ENCODE data around the gene RALBP1. TPM values are rescaled to one million over a fixed set of nuclear protein-coding genes. Genes with fewer than 3 reads are reported as not detected.

Gene RALBP1
- total RNA-seq, 4 donors from 2014 or later = 211 to 229 (median 224) TPM

DNA sequence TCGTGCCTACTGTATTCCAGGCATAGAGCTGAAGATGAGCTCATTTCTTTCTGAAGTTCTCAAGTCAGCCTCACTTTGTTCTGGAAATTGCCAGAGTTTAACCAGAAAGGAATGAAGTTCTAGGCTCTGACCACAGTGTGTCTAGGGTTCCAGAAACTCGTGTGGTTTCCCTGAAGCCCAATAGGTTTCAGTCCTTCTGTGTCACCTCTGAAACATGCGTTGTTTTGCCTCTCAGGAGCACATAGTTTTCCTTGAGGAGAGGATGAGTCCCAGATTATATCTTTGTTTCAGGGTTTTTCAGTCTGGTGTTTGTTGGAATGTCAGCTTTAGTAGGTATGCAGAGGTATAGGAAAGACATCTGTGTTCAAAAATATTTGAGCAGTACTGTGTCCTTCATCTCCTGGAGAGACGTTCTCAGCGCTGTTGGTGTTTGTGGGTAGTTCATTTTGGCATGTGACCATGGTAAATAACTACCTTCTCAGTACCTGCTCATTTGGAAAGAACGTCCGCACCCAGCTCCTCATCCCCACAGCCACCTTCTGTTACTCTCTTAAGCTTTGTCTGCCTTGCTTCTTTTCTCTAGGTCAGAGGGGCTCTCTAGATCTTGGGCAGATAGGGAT, 56.6 kb downstream of the RALBP1 start:
- 82 to 89% methylated on average over 7 of the region's 7 CpGs for WGBS, 2 donors

DNA sequence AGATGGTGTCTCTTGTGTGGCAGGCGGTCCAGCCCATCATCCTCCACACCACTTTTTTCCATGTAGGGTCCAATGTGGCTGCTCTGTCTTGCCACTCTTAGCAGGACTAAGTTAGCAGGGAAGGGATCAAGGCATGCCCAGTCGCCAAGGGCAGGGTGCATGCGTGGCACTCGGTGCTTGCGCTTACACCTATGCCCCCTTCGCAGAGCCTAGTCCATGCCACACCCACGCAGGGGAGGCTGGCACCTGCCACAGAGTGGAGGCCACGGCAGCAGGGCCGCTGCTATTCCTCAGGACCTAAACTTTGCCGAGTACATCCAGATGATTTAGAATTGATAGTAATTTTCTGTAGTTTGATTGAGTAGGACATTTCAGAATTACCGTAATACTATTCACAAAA, 59.5 kb downstream of the RALBP1 start:
- TF ChIP-seq POLR2A (IDR thresholded peaks at IDR 0.05) = no peak
- TF ChIP-seq, protein P1, sequence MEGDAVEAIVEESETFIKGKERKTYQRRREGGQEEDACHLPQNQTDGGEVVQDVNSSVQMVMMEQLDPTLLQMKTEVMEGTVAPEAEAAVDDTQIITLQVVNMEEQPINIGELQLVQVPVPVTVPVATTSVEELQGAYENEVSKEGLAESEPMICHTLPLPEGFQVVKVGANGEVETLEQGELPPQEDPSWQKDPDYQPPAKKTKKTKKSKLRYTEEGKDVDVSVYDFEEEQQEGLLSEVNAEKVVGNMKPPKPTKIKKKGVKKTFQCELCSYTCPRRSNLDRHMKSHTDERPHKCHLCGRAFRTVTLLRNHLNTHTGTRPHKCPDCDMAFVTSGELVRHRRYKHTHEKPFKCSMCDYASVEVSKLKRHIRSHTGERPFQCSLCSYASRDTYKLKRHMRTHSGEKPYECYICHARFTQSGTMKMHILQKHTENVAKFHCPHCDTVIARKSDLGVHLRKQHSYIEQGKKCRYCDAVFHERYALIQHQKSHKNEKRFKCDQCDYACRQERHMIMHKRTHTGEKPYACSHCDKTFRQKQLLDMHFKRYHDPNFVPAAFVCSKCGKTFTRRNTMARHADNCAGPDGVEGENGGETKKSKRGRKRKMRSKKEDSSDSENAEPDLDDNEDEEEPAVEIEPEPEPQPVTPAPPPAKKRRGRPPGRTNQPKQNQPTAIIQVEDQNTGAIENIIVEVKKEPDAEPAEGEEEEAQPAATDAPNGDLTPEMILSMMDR (IDR thresholded peaks at IDR 0.05) = no peak
- no peak for DNase-seq (ENCODE audit: low spot score in 2 of 2)
- no peak overlapping the region for H3K4me3 ChIP-seq (ENCODE audit: low read depth, poor library complexity, severe bottlenecking)
- intact Hi-C loops (cut with DNase I; ENCODE audit: low total_unique reads) = no loop called here
- WGBS, 2 donors = 87 to 92% methylated on average over 11 of the region's 11 CpGs

More for the DNA sequence above, 56.6 kb downstream of the RALBP1 start:
- intact Hi-C loops (cut with DNase I; ENCODE audit: low total_unique reads) = no loop called here
- DNase-seq (ENCODE audit: low spot score in 2 of 2) = no peak
- H3K4me3 ChIP-seq (ENCODE audit: low read depth, poor library complexity, severe bottlenecking) = no peak overlapping the region
- TF ChIP-seq, protein P1 (IDR thresholded peaks at IDR 0.05) = no peak
- no peak for TF ChIP-seq POLR2A (IDR thresholded peaks at IDR 0.05)

DNA sequence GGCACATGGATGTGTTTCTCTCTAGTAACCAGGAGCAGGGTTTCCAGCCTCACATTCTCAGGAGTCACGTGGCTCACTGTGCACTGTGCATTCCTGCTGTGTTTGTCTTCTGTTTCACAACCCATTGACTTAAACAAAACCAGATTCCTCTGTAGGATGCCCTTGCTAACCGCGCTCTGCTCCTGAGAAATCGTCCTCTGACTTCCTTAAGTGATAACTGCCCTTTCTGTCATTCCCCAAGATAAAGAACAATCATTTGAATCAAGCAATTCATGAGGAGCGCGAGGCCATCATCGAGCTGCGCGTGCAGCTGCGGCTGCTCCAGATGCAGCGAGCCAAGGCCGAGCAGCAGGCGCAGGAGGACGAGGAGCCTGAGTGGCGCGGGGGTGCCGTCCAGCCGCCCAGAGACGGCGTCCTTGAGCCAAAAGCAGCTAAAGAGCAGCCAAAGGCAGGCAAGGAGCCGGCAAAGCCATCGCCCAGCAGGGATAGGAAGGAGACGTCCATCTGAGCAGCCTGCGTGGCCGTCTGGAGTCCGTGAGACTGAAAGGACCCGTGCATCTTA, 60.2 kb downstream of the RALBP1 start:
- no peak overlapping the region for H3K4me3 ChIP-seq (ENCODE audit: low read depth, poor library complexity, severe bottlenecking)
- peak in 1 of 2 donors; percentile 36 for DNase-seq (ENCODE audit: low spot score in 2 of 2)
- TF ChIP-seq, protein P1 (IDR thresholded peaks at IDR 0.05) = no peak
- no peak for TF ChIP-seq POLR2A (IDR thresholded peaks at IDR 0.05)
- WGBS, 2 donors = 71 to 81% methylated on average over 27 of the region's 27 CpGs
- intact Hi-C loops (cut with DNase I; ENCODE audit: low total_unique reads) = no loop called here

DNA sequence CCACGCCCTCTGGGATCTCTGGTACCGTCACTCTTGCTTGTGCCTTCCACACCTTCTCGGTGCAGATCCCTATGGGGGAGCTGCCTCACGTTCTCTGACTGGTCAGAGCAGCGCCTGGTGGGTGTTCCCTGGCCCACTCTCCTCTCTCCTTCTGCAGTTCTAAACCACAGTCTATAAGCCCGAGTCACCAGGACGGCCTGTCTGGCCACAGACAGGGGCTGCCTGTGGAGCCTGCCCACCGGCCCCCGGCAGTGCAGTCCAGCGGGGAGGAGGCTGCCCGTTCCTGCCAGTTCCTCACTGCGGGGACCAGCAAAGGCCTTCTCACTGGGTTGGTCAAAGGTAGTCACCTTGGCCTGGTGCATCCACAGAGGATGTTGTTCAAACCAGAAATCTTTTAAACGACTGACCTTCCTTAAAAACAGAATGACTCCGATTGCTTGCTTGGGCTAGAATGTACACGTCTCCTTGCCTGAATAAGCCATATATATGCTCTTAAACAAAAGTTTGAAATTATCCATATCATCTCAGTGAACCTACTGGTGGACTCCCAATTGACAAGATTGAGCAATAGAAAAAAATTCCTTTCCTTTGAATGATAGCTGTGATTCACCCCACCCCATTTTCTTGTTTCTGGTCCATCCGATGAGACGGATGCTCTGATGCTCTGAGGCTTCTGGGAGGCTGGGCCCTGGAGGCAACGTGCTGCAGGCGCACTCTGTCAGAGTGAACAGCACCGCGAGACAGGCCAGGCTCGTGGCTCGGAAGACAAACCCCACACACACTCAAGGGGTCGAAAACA, 61.2 kb downstream of the RALBP1 start:
- intact Hi-C loops (cut with DNase I; ENCODE audit: low total_unique reads) = no loop called here
- no peak for DNase-seq (ENCODE audit: low spot score in 2 of 2)
- no peak overlapping the region for H3K4me3 ChIP-seq (ENCODE audit: low read depth, poor library complexity, severe bottlenecking)
- 84 to 88% methylated on average over 18 to 24 of the region's 24 CpGs for WGBS, 2 donors
- TF ChIP-seq, protein P1 (IDR thresholded peaks at IDR 0.05) = no peak
- TF ChIP-seq POLR2A (IDR thresholded peaks at IDR 0.05) = no peak

DNA sequence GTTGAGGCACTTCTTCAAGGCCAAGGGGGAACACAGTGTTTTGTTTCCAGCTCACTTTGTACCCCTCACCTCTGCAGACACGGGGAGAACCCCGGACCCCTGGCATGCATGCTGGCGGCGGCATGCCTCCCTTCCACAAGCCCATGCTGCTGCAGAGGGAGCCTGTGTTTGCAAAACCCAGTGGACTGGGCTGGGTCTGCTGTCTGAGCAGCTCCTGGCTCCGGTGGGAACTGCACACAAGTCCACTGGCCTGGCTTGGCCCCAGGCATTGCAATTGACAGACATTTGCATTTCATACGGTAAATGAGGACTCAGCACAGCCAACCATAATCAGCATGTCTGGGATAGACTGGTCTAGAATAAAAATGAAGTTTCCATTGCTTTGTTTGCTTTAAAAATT, 62.4 kb downstream of the RALBP1 start:
- TF ChIP-seq, protein P1 (IDR thresholded peaks at IDR 0.05) = no peak
- no peak for TF ChIP-seq POLR2A (IDR thresholded peaks at IDR 0.05)
- H3K4me3 ChIP-seq (ENCODE audit: low read depth, poor library complexity, severe bottlenecking) = no peak overlapping the region
- WGBS, 2 donors = 77 to 87% methylated on average over 6 of the region's 6 CpGs
- DNase-seq (ENCODE audit: low spot score in 2 of 2) = no peak
- intact Hi-C loops (cut with DNase I; ENCODE audit: low total_unique reads) = no loop called here
